GM18861 (cell line): ENCODE data around the gene STAT5B.
"Not testable (repeated sequence)": the region's sequence is repeated elsewhere in the genome, so short reads cannot be mapped to it uniquely, and the experiment has no call there.

Experiments used
- ATAC-seq: cut with Tn5 transposase; IDR thresholded peaks from one replicate; pipeline ENCODE4 v1.9.1; 2021; ENCODE audit not compliant: unreplicated experiment

Gene STAT5B

DNA sequence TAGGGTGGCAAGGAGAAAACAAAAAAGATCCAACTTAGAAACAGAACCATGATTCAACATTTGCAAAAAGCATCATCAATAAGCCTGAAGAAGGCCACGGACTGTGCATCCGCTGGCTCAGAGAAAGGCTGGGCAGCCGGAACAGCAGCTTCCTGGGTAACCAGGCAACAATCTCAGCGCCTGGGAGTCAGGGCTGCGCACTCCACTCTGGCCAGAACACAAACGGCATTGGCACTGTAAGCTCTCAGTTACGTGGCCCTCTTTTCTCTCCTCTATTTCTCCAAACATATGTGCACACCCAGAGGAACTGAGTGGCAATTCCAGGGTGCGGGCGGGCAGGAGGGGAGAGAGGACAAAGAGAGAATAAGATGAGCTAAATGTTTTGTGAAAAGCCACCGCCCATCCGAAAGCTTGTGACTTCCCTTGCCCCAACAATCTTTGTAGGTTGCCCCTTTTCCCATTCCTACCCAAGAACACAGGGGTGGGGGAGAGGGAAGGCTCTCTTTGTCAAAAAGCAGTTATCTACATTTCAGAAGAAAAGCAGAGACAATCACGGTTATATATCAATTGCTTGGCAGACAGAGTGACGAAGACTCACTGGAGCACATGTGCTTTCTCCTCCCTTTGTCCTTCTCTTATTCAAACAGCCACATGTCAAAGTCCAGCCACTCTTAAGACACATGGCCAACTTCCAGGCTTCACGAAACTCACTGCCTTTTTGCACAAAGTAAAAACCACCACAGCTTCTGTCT, 75.3 kb downstream of the STAT5B start:
- ATAC-seq: no peak

- ATAC-seq: no peak
These were observed 76.7 kb downstream of the STAT5B start for GRCh38 chr17:42199416-42200011.

DNA sequence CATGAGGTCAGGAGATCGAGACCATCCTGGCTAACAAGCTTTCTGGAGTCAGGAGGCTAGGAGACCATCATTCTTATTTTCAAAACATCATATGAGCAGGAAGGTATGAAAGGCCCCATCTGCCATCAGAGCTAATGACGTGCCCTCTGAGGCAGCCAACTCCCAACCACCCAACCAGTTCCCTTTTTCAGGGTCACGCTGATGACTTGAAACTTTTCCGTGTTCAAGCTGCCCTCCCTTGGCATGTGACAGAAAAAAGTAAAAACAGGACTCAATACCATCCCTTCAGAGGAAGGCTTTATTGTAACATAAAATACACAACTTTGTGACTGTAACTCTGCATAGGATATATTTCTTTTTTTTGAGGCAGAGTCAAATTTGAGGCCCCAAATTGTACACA, 77.3 kb downstream of the STAT5B start:
- no peak for ATAC-seq

GRCh38 chr17:42197564-42198156, 78.5 kb downstream of the STAT5B start:
- ATAC-seq: no peak

DNA sequence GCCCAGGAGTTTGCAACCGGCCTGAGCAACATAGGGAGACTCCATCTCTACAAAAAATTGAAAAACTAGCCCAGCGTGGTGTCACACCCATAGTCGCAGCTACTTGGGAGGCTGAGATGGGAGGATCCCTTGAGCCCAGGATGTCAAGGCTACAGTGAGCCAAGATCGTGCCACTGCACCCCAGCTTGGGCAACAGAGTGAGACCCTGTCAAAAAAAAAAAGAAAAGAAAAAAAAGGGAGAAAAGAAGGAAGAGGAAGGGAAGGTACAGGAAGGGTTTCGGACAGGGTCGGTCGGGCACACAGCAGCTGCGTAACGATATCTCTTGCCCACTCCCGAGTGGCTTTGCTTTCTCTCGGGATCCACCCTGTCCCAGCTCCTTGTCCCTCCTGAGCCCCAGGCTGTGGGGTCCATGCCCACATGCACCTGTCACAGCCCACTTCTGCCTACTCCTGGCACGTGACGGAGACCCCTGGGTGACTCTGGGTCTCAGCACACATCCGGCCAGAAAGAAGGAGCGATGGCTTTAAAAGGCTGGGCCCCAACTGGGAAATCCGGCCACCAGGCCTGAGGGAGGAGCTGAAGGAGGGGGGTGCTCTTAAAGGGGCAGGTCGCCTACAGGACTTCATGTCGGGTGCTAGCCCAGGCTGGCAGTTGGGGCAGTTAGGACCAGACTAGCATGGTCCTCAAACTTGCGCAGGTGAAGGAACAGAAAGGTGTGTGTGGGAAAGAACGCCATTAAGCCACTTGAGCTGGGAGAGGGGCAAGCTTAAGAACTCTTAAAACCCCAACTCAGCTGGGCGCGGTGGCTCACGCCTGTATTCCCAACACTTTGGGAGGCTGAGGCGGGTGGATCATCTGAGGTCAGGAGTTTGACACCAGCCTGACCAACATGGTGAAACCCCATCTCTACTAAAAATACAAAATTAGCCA, 82.0 kb downstream of the STAT5B start, which contains the start of gene GHDC:
GHDC (minus strand) TSS at position 526 of the 931 bp plus-strand sequence. CDS start 913 bp downstream, outside the sequence.
- ATAC-seq: peak; percentile 79

- ATAC-seq: no peak
These were observed 82.8 kb downstream of the STAT5B start for GRCh38 chr17:42193216-42193968.

- ATAC-seq: no peak
These were observed 83.7 kb downstream of the STAT5B start for GRCh38 chr17:42192189-42193126.

GRCh38 chr17:42191275-42191608, 84.9 kb downstream of the STAT5B start:
- no peak for ATAC-seq

- no peak for ATAC-seq
These were observed 85.5 kb downstream of the STAT5B start for GRCh38 chr17:42190491-42191274.

DNA sequence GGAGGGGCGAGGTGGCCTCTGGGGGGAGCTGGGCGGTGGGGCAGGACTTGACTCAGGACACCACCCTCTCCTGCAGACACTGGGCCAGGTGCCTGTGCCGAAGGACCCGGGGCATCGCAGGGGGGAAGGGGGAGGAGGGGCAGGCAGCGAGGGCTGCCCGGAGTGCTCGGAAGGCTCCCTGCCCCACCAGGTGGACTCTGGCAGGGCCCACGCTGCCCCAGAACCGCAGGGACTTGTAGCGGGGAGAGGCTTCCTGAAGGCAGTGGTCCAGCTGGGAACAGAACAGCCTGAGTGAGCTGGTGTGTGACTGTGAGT, 86.6 kb downstream of the STAT5B start:
- no peak for ATAC-seq

- ATAC-seq: no peak
These were observed 87.2 kb downstream of the STAT5B start for GRCh38 chr17:42188749-42189650.

DNA sequence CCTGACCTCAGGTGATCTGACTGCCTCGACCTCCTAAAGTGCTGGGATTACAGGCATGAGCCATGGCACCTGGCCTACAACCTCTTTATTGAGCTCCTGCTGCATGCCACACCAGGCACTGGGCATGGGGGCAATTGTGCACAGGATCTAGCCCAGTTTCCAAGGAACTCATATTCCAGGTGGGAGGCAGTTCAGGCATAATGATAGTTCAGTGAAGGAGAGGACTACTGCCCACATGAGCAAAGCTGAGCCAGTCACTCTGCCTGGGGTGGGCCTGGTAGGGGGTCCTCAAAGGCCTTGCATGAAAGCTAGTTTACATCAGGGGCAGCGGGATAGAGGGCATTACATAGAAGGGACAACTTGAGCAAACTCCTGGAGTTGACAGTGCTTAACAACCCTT, 88.4 kb downstream of the STAT5B start:
- ATAC-seq: no peak

GRCh38 chr17:42186191-42186590, 90.0 kb downstream of the STAT5B start:
- not testable (repeated sequence) for ATAC-seq

- ATAC-seq: no peak
These were observed 90.6 kb downstream of the STAT5B start for GRCh38 chr17:42185621-42185930.

DNA sequence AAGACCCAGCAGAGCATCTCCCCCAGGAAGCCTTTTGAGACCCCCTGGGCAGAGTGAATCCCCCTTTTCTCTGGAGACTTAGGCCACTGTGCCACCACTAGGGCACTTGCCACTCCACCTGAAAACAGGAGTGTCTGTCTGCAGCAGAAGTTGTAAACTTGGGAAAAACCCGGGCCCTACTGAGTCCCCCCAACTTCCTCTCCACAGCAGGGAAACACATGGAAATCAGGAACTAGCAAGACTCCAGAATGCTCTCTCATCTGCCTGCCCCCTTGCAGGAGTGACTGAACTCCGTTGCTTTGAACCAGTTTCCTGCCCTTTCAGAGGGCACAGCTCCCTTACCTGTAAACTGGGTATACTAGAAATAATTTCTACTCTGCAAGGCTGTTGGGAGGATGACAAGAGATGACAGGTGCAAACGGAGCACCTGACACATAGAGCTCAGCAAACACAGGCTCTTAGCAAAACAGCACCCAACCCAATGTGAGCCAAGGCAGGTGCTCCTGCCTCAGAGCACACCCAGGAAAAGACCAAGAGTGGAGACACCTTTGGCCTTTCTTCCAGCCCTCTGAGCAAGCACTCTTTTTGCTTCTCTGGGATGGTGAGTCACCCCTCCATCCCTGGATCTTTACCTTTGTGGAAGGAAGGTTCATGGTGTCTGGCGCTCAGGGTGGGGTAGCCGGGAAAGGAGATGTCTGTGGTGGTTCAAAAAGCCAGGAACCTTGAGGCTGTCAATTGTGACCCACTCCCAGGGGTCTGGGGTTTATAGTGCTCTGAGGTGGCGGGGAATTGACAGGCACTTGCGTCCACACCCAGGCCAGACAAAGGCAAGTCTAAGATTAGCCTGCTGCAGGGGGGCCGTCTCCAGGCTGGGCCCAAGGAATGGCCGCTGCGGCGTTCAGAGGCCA, 91.2 kb downstream of the STAT5B start, which contains the start of gene HCRT:
HCRT (minus strand) TSS at position 740 of the 908 bp plus-strand sequence; CDS start at position 653, 87 bp downstream.
- ATAC-seq: no peak

- ATAC-seq: peak; percentile 54
These were observed 92.2 kb downstream of the STAT5B start for GRCh38 chr17:42183741-42184711.
